ENCODE results near the gene CCDC107. TPM values are rescaled to one million over a fixed set of nuclear protein-coding genes. Genes with fewer than 3 reads are reported as not detected.
A peak's percentile ranks its signal among the peaks of the same experiment; 100 is the strongest.
"Not testable (repeated sequence)": the region's sequence is repeated elsewhere in the genome, so short reads cannot be mapped to it uniquely, and the experiment has no call there.

Gene CCDC107
- total RNA-seq, 2 donors from 2014 or later: 75.2 to 92.2 TPM

DNA sequence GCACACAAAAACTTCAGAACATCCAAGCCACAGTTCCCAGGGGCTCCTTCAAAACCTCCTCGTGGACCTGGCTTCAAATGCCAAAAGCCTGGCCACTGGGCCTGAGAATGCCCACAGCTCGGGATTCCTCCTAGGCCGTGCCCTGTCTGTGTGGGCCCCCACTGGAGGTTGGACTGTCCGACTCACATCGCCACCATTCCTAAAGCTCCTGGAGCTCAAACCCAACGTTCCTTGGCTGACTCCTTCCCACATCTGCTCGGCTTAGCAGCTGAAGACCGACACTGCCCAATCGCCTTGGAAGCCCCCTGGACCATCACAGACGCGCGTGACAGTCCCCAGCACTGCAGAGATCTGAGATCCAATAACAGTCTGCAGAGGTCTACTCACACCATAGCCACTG, 15.0 kb upstream of the CCDC107 start:
- Histone ChIP-seq H3K4me1 (ENCODE audit: control insufficient read depth in 1 of 2, low read depth in 2 of 2) (peaks cover 4 to 23% of the 10 kb centered on the region in 2 donors), H3K9me3 (no peaks in the 10 kb centered on the region), H3K36me3 (no peaks in the 10 kb centered on the region), H3K27me3 (replicated peaks; ENCODE audit: insufficient read depth) (no peaks in the 10 kb centered on the region), H3K4me3 (no peak overlapping the region), H3K27ac (no peak overlapping the region)
- TF ChIP-seq, protein P1, sequence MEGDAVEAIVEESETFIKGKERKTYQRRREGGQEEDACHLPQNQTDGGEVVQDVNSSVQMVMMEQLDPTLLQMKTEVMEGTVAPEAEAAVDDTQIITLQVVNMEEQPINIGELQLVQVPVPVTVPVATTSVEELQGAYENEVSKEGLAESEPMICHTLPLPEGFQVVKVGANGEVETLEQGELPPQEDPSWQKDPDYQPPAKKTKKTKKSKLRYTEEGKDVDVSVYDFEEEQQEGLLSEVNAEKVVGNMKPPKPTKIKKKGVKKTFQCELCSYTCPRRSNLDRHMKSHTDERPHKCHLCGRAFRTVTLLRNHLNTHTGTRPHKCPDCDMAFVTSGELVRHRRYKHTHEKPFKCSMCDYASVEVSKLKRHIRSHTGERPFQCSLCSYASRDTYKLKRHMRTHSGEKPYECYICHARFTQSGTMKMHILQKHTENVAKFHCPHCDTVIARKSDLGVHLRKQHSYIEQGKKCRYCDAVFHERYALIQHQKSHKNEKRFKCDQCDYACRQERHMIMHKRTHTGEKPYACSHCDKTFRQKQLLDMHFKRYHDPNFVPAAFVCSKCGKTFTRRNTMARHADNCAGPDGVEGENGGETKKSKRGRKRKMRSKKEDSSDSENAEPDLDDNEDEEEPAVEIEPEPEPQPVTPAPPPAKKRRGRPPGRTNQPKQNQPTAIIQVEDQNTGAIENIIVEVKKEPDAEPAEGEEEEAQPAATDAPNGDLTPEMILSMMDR (IDR thresholded peaks at IDR 0.05): no peak
- DNase-seq (ENCODE audit: low spot score) (no peak), ATAC-seq (ENCODE audit: insufficient number of reproducible peaks, low FRiP score, low read depth) (no peak)

GRCh38 chr9:35645736-35646135, 12.4 kb upstream of the CCDC107 start:
- not testable (repeated sequence) for H3K36me3 ChIP-seq; H3K9me3 ChIP-seq; H3K27me3 ChIP-seq (replicated peaks; ENCODE audit: insufficient read depth); DNase-seq (ENCODE audit: low spot score); ATAC-seq (ENCODE audit: insufficient number of reproducible peaks, low FRiP score, low read depth)
- Histone ChIP-seq H3K27ac (peak overlapping the region; percentile 91 to 96), H3K4me3 (peak overlapping the region; percentile 86), H3K4me1 (ENCODE audit: control insufficient read depth in 1 of 2, low read depth in 2 of 2) (peaks cover 19 to 50% of the 10 kb centered on the region in 2 donors)

- H3K27ac ChIP-seq: peak overlapping the region; percentile 91 to 96
- DNase-seq (ENCODE audit: low spot score): no peak
Measured at GRCh38 chr9:35646153-35646532, 11.9 kb upstream of the CCDC107 start.

DNA sequence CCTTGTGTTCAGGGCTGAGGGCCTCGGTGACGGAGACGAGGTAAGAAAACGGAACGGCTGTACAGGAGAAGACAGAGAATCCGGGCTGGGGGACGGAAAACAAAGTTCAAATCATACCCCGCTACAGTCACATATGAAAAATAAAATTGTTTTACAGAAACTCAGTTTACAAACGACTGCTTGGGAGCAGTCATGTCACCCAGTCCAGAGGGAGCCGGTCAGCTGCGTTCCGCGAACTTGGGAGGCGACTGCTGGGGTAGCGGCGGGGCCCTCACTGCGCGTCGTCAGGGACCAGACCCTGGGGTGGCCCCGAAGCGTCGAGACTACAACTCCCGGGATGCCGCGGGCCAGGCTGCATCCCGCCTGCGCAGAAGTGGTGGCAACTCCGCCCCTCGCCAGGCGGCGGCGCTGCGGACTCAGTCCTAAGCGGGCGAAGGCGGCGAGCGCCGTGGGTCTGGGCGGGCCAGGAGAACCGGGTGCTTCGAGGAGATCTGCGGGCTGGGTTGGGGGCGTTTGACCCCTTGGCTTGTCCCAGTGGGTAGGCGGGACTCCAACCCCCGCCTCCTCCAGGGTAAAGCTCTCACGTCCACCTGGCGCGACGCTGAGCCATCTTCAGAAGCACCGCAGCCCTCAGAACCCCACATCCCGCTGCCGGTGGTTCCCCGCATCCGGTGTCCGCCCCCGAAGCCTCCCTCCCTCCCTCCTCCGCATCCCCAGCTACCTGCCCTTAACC, 11.4 kb upstream of the CCDC107 start:
- H3K4me3 ChIP-seq: peak overlapping the region; percentile 86
- H3K27me3 ChIP-seq (replicated peaks; ENCODE audit: insufficient read depth): no peaks in the 10 kb centered on the region
- no peaks in the 10 kb centered on the region for H3K36me3 ChIP-seq
- H3K4me1 ChIP-seq (ENCODE audit: control insufficient read depth in 1 of 2, low read depth in 2 of 2): peaks cover 21 to 58% of the 10 kb centered on the region in 2 donors
- peak overlapping the region; percentile 91 to 96 for H3K27ac ChIP-seq
- H3K9me3 ChIP-seq: no peaks in the 10 kb centered on the region
- DNase-seq (ENCODE audit: low spot score) (peak; percentile 73), ATAC-seq (ENCODE audit: insufficient number of reproducible peaks, low FRiP score, low read depth) (peak; percentile 80)
- TF ChIP-seq, protein P1 (IDR thresholded peaks at IDR 0.05): peak; percentile 94

More at GRCh38 chr9:35646153-35646532, 11.9 kb upstream of the CCDC107 start:
- no peaks in the 10 kb centered on the region for H3K27me3 ChIP-seq (replicated peaks; ENCODE audit: insufficient read depth)
- no peaks in the 10 kb centered on the region for H3K9me3 ChIP-seq
- no peaks in the 10 kb centered on the region for H3K36me3 ChIP-seq
- peaks cover 21 to 54% of the 10 kb centered on the region in 2 donors for H3K4me1 ChIP-seq (ENCODE audit: control insufficient read depth in 1 of 2, low read depth in 2 of 2)
- peak overlapping the region; percentile 86 for H3K4me3 ChIP-seq
- TF ChIP-seq, protein P1 (IDR thresholded peaks at IDR 0.05): no peak
- ATAC-seq (ENCODE audit: insufficient number of reproducible peaks, low FRiP score, low read depth): no peak

DNA sequence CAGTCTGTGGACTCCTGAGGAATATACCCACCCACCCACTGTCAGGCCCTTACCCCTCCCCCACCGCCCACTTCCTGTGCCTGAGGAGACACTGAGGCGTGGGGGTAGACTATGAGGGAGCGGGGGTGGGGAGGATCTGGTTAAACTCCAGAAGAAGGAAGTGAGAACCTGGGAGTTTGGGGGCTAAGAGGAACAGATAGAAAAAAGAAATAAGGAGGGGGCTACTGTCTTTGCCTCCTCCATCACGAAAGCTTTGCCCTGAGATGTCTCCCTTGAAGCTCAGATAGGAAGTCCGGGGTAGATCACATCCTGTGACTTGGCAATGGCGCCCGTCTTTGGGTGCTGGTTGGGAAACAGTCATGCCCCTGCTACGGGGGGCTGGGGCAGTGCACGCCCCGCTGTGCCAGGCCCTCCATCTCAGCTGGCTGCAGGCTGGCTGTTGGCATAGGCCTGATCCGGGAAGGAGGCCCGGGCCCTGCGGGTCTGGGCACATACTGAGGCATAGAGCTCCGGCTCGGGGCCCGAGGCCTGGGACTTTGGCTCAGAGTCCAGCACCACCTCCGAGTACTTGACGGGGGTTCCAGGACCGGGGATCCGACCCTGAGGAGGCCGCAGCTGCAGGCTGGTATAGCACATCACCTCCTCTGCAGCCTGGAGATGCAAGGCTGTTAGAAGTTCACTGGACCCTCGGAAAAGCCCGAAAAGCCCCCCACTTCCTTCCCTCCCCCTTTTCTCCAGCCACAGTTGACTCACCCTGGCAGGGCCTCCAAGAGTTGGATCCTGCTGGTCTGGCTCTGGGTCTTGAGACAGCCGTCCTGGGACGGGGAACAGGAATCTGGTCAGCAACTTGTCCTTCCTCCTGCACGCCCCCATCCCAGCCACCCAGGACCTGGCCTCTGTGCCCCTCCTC, 8.4 kb upstream of the CCDC107 start:
- H3K9me3 ChIP-seq: no peaks in the 10 kb centered on the region
- TF ChIP-seq, protein P1 (IDR thresholded peaks at IDR 0.05): no peak
- peak overlapping the region; percentile 89 to 96 for H3K27ac ChIP-seq
- no peaks in the 10 kb centered on the region for H3K36me3 ChIP-seq
- ATAC-seq (ENCODE audit: insufficient number of reproducible peaks, low FRiP score, low read depth) (no peak), DNase-seq (ENCODE audit: low spot score) (peak; percentile 46)
- peak overlapping the region; percentile 56 for H3K4me3 ChIP-seq
- peaks cover 24 to 68% of the 10 kb centered on the region in 2 donors for H3K4me1 ChIP-seq (ENCODE audit: control insufficient read depth in 1 of 2, low read depth in 2 of 2)
- no peaks in the 10 kb centered on the region for H3K27me3 ChIP-seq (replicated peaks; ENCODE audit: insufficient read depth)
